ENCODE results near the gene CFAP119.

Gene CFAP119

GRCh38 chr16:30728321-30728720, 33.5 kb downstream of the CFAP119 start:
- no peak overlapping the region for H3K4me3 ChIP-seq (replicated peaks in 1 of 2; ENCODE audit: low read depth in 2 of 2, low read length in 2 of 2)
- no peak for TF ChIP-seq CTCF (IDR thresholded peaks at IDR 0.05; ENCODE audit: low read depth, low read length)
- no peak for DNase-seq (ENCODE audit: low read depth in 2 of 2)

GRCh38 chr16:30725418-30725792, 36.5 kb downstream of the CFAP119 start:
- H3K4me3 ChIP-seq (replicated peaks in 1 of 2; ENCODE audit: low read depth in 2 of 2, low read length in 2 of 2): no peak overlapping the region
- no peak for DNase-seq (ENCODE audit: low read depth in 2 of 2)
- TF ChIP-seq CTCF (IDR thresholded peaks at IDR 0.05; ENCODE audit: low read depth, low read length): no peak

- no peak for TF ChIP-seq CTCF (IDR thresholded peaks at IDR 0.05; ENCODE audit: low read depth, low read length)
- DNase-seq (ENCODE audit: low read depth in 2 of 2): no peak
- H3K4me3 ChIP-seq (replicated peaks in 1 of 2; ENCODE audit: low read depth in 2 of 2, low read length in 2 of 2): no peak overlapping the region
Measured at GRCh38 chr16:30724641-30725417, 37.0 kb downstream of the CFAP119 start.

GRCh38 chr16:30723725-30724355, 38.0 kb downstream of the CFAP119 start:
- no peak for DNase-seq (ENCODE audit: low read depth in 2 of 2)
- no peak for TF ChIP-seq CTCF (IDR thresholded peaks at IDR 0.05; ENCODE audit: low read depth, low read length)
- no peak overlapping the region for H3K4me3 ChIP-seq (replicated peaks in 1 of 2; ENCODE audit: low read depth in 2 of 2, low read length in 2 of 2)

- TF ChIP-seq CTCF (IDR thresholded peaks at IDR 0.05; ENCODE audit: low read depth, low read length): no peak
- no peak overlapping the region for H3K4me3 ChIP-seq (replicated peaks in 1 of 2; ENCODE audit: low read depth in 2 of 2, low read length in 2 of 2)
- DNase-seq (ENCODE audit: low read depth in 2 of 2): no peak
Measured at GRCh38 chr16:30722916-30723315, 38.9 kb downstream of the CFAP119 start.

GRCh38 chr16:30722443-30722842, 39.4 kb downstream of the CFAP119 start:
- H3K4me3 ChIP-seq (replicated peaks in 1 of 2; ENCODE audit: low read depth in 2 of 2, low read length in 2 of 2): no peak overlapping the region
- TF ChIP-seq CTCF (IDR thresholded peaks at IDR 0.05; ENCODE audit: low read depth, low read length): no peak
- DNase-seq (ENCODE audit: low read depth in 2 of 2): no peak

All from cardiac fibroblast (primary cell).